Smooth muscle cell (in vitro differentiated cells): ENCODE results near the gene FBXL15. TPM values are rescaled to one million over a fixed set of nuclear protein-coding genes. Genes with fewer than 3 reads are reported as not detected.

ENCODE experiments used
- DNase-seq: peaks from one replicate; lab custom pipeline; 2025; ENCODE audit not compliant: unreplicated experiment; lab: John Stamatoyannopoulos, UW
- H2AFZ ChIP-seq: fragments of 200-600 bp; sonication (generic); 2 replicates; pipeline ENCODE4 v1.6.0; 2016; ENCODE audit warnings: antibody characterized with exemption, low read depth, mild to moderate bottlenecking
- H3F3A ChIP-seq: fragments of 200-600 bp; sonication (generic); 2 replicates; pipeline ENCODE4 v1.6.0; 2017; ENCODE audit warnings: antibody characterized with exemption, low read depth
- H3K27ac ChIP-seq: fragments of 200-600 bp; sonication (generic); 2 replicates; pipeline ENCODE4 v1.5.1; 2016; ENCODE audit warnings: low read depth, mild to moderate bottlenecking
- H3K27me3 ChIP-seq: fragments of 200-600 bp; sonication (generic); 2 replicates; pipeline ENCODE4 v1.6.1; 2016; ENCODE audit warnings: low read depth, mild to moderate bottlenecking
- H3K36me3 ChIP-seq: fragments of 200-600 bp; sonication (generic); 2 replicates; pipeline ENCODE4 v1.5.1; 2016; ENCODE audit warnings: low read depth
- H3K4me1 ChIP-seq: fragments of 200-600 bp; sonication (generic); 2 replicates; pipeline ENCODE4 v1.5.1; 2016; ENCODE audit warnings: low read depth
- H3K4me2 ChIP-seq: fragments of 200-600 bp; sonication (generic); 2 replicates; pipeline ENCODE4 v1.6.0; 2016; ENCODE audit warnings: mild to moderate bottlenecking
- H3K4me3 ChIP-seq: fragments of 200-600 bp; sonication (generic); 2 replicates; pipeline ENCODE4 v1.5.1; 2016; ENCODE audit warnings: mild to moderate bottlenecking
- H3K79me2 ChIP-seq: fragments of 200-600 bp; sonication (generic); 2 replicates; pipeline ENCODE4 v1.6.0; 2016; ENCODE audit warnings: low read depth, mild to moderate bottlenecking
- H3K9ac ChIP-seq: fragments of 200-600 bp; sonication (generic); 2 replicates; pipeline ENCODE4 v1.6.0; 2016; ENCODE audit warnings: low read depth
- H3K9me3 ChIP-seq: fragments of 200-600 bp; sonication (generic); replicated peaks from 2 replicates; pipeline ENCODE4 v1.5.1; 2016; ENCODE audit warnings: low read depth
- H4K20me1 ChIP-seq: fragments of 200-600 bp; sonication (generic); 2 replicates; pipeline ENCODE4 v1.6.0; 2016; ENCODE audit warnings: low read depth
- WGBS: methylation state at CpG from one replicate; pipeline ENCODE4 v1.1.7; 2016; ENCODE audit warnings: low lambda C conversion rate; 5-methylcytosine and 5-hydroxymethylcytosine counted together
- polyA plus RNA-seq: library from polyadenylated mRNA; unstranded; fragments of >200 nt; fragmentation: Nextera tagmentation; extraction: Ambion mirVana; gene quantifications from 2 replicates; pipeline ENCODE4 v1.2.1, GENCODE V29; 2016
- total RNA-seq: library from RNA; depleted of rRNA; stranded (reverse); fragments of >200 nt; gene quantifications from 2 replicates; pipeline ENCODE4 v1.2.3, GENCODE V29; 2014
- TF ChIP-seq, protein P1 (sequence below): fragments of 200-600 bp; sonication (generic); IDR thresholded peaks from 2 replicates; pipeline ENCODE4 v1.5.1; 2017; ENCODE audit warnings: borderline replicate concordance, mild to moderate bottlenecking, antibody characterized with exemption; ENCODE audit not compliant: insufficient read depth, poor library complexity, severe bottlenecking

Gene FBXL15
- total and polyA plus RNA-seq, 2 experiments from 2014 or later: 8.2 to 29.0 TPM

DNA sequence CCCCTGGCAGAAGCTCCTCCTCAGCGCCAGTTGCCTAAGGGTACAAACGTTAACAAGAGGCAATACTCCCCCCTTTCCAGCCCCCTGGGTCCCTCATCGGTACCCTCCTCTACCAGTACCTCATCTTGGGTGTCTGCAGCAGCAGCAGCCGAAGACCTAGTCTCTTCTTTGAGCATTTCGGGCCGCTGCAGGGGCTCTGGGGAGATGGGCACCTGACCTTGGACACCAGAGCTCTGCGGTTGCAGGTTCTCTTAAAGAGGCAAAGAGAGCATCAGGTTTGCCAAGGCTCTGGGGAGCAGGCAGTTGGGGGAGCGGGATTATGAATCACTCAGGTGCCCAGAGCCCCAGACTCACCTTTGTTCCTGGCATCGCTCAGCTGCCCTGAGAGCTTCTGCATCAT, 3.5 kb downstream of the FBXL15 start:
- H3K9ac ChIP-seq: no peak overlapping the region
- WGBS: 98% methylated on average over 9 of the region's 9 CpGs

DNA sequence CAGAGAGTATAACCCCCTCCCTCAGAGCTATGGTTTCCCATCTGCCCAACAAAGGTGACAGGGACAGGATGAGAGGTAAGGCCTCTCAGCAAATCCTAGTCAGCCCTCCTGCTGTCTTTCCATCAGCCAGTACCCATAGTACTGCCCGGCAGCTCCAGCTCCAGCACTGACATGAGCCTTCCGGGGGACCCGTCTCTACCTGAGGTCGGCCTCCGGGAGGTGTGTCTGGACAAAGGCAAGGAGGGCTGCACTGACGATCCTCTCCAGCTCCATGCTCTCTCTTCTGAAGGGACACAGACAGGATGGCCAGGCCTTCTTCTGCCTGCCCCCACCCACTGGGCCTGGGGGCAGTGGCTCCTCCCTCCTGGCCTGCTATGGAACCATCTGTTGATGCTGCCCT, 4.3 kb downstream of the FBXL15 start:
- TF ChIP-seq, protein P1, sequence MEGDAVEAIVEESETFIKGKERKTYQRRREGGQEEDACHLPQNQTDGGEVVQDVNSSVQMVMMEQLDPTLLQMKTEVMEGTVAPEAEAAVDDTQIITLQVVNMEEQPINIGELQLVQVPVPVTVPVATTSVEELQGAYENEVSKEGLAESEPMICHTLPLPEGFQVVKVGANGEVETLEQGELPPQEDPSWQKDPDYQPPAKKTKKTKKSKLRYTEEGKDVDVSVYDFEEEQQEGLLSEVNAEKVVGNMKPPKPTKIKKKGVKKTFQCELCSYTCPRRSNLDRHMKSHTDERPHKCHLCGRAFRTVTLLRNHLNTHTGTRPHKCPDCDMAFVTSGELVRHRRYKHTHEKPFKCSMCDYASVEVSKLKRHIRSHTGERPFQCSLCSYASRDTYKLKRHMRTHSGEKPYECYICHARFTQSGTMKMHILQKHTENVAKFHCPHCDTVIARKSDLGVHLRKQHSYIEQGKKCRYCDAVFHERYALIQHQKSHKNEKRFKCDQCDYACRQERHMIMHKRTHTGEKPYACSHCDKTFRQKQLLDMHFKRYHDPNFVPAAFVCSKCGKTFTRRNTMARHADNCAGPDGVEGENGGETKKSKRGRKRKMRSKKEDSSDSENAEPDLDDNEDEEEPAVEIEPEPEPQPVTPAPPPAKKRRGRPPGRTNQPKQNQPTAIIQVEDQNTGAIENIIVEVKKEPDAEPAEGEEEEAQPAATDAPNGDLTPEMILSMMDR: no peak
- H3F3A ChIP-seq: peaks cover 11% of the 10 kb centered on the region
- no peaks in the 10 kb centered on the region for H3K9me3 ChIP-seq
- 95% methylated on average over 6 of the region's 6 CpGs for WGBS
- peaks cover 5% of the 10 kb centered on the region for H3K79me2 ChIP-seq
- no peak for DNase-seq
- no peak overlapping the region for H3K4me2 ChIP-seq
- H3K4me1 ChIP-seq: peaks cover 12% of the 10 kb centered on the region
- H3K27me3 ChIP-seq: no peaks in the 10 kb centered on the region
- no peak overlapping the region for H3K27ac ChIP-seq
- no peak overlapping the region for H3K9ac ChIP-seq
- no peaks in the 10 kb centered on the region for H3K36me3 ChIP-seq
- H4K20me1 ChIP-seq: peaks cover 9% of the 10 kb centered on the region
- no peak overlapping the region for H3K4me3 ChIP-seq
- H2AFZ ChIP-seq: no peak overlapping the region

More for the DNA sequence above, 3.5 kb downstream of the FBXL15 start:
- peaks cover 14% of the 10 kb centered on the region for H3K4me1 ChIP-seq
- H3K36me3 ChIP-seq: no peaks in the 10 kb centered on the region
- H3K9me3 ChIP-seq: no peaks in the 10 kb centered on the region
- peaks cover 3% of the 10 kb centered on the region for H3K27me3 ChIP-seq
- H3K27ac ChIP-seq: no peak overlapping the region
- peaks cover 9% of the 10 kb centered on the region for H4K20me1 ChIP-seq
- no peak for DNase-seq
- H3K4me3 ChIP-seq: no peak overlapping the region
- H3F3A ChIP-seq: peaks cover 11% of the 10 kb centered on the region
- peaks cover 5% of the 10 kb centered on the region for H3K79me2 ChIP-seq
- TF ChIP-seq, protein P1: no peak
- no peak overlapping the region for H3K4me2 ChIP-seq
- no peak overlapping the region for H2AFZ ChIP-seq

DNA sequence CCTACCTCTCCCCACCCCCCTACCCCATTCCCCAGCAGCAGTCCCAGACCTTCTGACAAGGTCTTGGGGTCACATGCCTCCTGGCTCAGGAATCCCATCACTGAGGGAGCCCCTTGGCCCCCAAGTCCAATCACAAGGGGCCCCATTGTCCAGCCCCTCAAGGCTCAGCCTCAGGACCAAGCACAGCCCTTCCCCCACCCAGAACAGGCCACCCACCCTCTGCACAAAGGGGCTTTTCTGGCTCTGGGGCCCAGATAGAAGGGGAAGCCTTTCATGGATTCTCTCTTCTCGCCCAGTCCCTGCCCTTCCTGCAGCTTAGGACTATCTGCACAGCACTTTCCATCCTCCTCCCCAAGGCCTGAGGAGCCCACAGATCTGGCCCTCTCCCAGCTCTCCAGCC, 4.8 kb downstream of the FBXL15 start:
- no peak overlapping the region for H2AFZ ChIP-seq
- H3K79me2 ChIP-seq: peaks cover 5% of the 10 kb centered on the region
- H3K27me3 ChIP-seq: no peaks in the 10 kb centered on the region
- TF ChIP-seq, protein P1: no peak
- H3K4me1 ChIP-seq: peaks cover 8% of the 10 kb centered on the region
- WGBS: 86% methylated on average over 1 of the region's 1 CpG
- H3K4me2 ChIP-seq: no peak overlapping the region
- H3K36me3 ChIP-seq: no peaks in the 10 kb centered on the region
- no peak overlapping the region for H3K27ac ChIP-seq
- H3K9me3 ChIP-seq: no peaks in the 10 kb centered on the region
- no peak overlapping the region for H3K9ac ChIP-seq
- peaks cover 9% of the 10 kb centered on the region for H4K20me1 ChIP-seq
- no peak overlapping the region for H3K4me3 ChIP-seq
- DNase-seq: no peak
- H3F3A ChIP-seq: peaks cover 11% of the 10 kb centered on the region

DNA sequence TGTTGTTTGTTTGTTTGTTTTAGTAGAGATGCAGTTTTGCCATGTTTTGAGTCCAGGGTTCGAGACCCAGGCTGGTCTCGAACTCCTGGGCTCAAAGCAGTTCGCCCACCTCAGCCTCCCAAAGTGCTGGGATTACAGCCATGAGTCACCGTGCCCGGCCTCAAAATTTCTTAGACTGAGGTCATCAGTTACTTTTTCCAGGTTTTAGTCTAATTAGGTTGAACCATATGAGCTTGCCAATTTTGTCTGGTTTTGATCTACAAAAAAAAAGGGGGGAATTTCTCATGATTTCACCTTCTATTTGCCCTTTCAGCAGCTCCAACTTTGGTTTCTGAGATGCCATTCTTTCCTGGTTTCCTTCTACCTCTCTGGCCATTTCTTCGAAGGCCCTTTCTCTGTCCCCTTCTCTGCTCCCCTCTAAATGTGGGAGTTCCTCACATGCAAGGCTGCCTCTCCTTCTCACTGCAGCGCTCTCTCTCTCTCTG, 6.2 kb downstream of the FBXL15 start:
- peaks cover 8% of the 10 kb centered on the region for H3K79me2 ChIP-seq
- no peak overlapping the region for H3K27ac ChIP-seq
- H3K4me3 ChIP-seq: no peak overlapping the region
- H3K9ac ChIP-seq: no peak overlapping the region
- no peak overlapping the region for H3K4me2 ChIP-seq
- H3K36me3 ChIP-seq: no peaks in the 10 kb centered on the region
- WGBS: 72% methylated on average over 7 of the region's 7 CpGs
- DNase-seq: no peak
- no peaks in the 10 kb centered on the region for H3K27me3 ChIP-seq
- H2AFZ ChIP-seq: no peak overlapping the region
- no peaks in the 10 kb centered on the region for H3K9me3 ChIP-seq
- H4K20me1 ChIP-seq: peaks cover 8% of the 10 kb centered on the region
- H3K4me1 ChIP-seq: peaks cover 13% of the 10 kb centered on the region
- peaks cover 11% of the 10 kb centered on the region for H3F3A ChIP-seq
- TF ChIP-seq, protein P1: no peak
